Ecto neural progenitor cell (in vitro differentiated cells): ENCODE results near the gene RHOT2.

Experiments used
- DNase-seq: peaks from one replicate; pipeline ENCODE4 v3.0.0-alpha.2; 2018; ENCODE audit warnings: low spot score

Gene RHOT2

GRCh38 chr16:667780-668518 lies at the start of gene RHOT2:
Gene RHOT2 (plus strand): TSS chr16:668132. CDS start chr16:668200, 68 bp downstream.
- peak; percentile 93 for DNase-seq

- DNase-seq = no peak
Measured at GRCh38 chr16:619476-620100, 48.3 kb upstream of the RHOT2 start.

GRCh38 chr16:620700-621525 lies 47.0 kb upstream of the RHOT2 start:
- no peak for DNase-seq

GRCh38 chr16:621526-622105 lies 46.3 kb upstream of the RHOT2 start:
- no peak for DNase-seq

GRCh38 chr16:622920-623280 lies 45.0 kb upstream of the RHOT2 start:
- DNase-seq = no peak

- DNase-seq = no peak
Measured at GRCh38 chr16:624526-625070, 43.3 kb upstream of the RHOT2 start.

GRCh38 chr16:625117-625976 lies 42.6 kb upstream of the RHOT2 start:
- DNase-seq = no peak

GRCh38 chr16:625977-626765 lies 41.8 kb upstream of the RHOT2 start:
- DNase-seq = no peak

GRCh38 chr16:626787-627453 lies 41.0 kb upstream of the RHOT2 start:
- no peak for DNase-seq

GRCh38 chr16:627454-628239 lies 40.3 kb upstream of the RHOT2 start:
- no peak for DNase-seq

- DNase-seq = no peak
Measured at GRCh38 chr16:628321-629061, 39.4 kb upstream of the RHOT2 start.

GRCh38 chr16:629185-629832 lies 38.6 kb upstream of the RHOT2 start:
- DNase-seq = peak; percentile 88

GRCh38 chr16:629833-630248 lies 38.1 kb upstream of the RHOT2 start:
- DNase-seq = peak; percentile 95

GRCh38 chr16:630249-630814 lies 37.6 kb upstream of the RHOT2 start:
- no peak for DNase-seq

- peak; percentile 94 for DNase-seq
Measured at GRCh38 chr16:630815-631405, 37.0 kb upstream of the RHOT2 start, which contains the start of gene WFIKKN1. Gene WFIKKN1 (plus strand): TSS chr16:630985. CDS start chr16:631254, 269 bp downstream.

GRCh38 chr16:631808-632358 lies 36.0 kb upstream of the RHOT2 start:
- DNase-seq = no peak
